GM19043 (cell line): ENCODE results near the gene VAT1L.

Experiments used
- ATAC-seq: cut with Tn5 transposase; IDR thresholded peaks from one replicate; pipeline ENCODE4 v1.9.1; 2021; ENCODE audit warnings: low read depth; ENCODE audit not compliant: unreplicated experiment

The VAT1L gene

GRCh38 chr16:78028018-78028417 lies 239.7 kb downstream of the VAT1L start:
- no peak for ATAC-seq
